Stimulated activated CD4-positive, alpha-beta T cell treated with anti-CD3 and anti-CD28 coated beads, Interleukin-12 subunit alpha, Interleukin-12 subunit beta, amount 100 ng/mL, for 24 hours (primary cell): Measurements from ENCODE around the gene HOMER2.

Experiments
- DNase-seq, 2 experiments: peaks; one replicate each; pipeline ENCODE4 v3.0.0-alpha.2; 2020; ENCODE audit warnings: low read depth in 2 of 2

The HOMER2 gene

DNA sequence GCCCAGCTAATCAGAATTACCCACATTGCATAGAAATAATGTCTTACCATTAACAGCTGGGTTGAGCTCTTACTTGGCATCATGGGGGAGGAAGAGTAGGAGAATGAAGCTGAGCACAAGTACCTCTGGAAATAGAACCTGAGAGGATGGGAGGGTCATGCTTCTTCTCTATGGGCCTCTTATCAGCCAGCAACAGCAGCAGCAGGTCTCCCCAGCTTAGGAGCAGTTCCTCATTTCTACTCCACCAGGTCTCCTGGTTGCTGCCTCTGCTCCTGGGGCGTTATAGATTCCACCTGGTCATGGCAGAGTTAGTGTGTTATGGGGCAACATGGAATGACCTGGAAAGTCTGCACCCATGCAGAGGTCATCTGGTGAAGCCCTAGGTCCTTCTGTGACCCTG lies 150.0 kb downstream of the HOMER2 start:
- DNase-seq: no peak

DNA sequence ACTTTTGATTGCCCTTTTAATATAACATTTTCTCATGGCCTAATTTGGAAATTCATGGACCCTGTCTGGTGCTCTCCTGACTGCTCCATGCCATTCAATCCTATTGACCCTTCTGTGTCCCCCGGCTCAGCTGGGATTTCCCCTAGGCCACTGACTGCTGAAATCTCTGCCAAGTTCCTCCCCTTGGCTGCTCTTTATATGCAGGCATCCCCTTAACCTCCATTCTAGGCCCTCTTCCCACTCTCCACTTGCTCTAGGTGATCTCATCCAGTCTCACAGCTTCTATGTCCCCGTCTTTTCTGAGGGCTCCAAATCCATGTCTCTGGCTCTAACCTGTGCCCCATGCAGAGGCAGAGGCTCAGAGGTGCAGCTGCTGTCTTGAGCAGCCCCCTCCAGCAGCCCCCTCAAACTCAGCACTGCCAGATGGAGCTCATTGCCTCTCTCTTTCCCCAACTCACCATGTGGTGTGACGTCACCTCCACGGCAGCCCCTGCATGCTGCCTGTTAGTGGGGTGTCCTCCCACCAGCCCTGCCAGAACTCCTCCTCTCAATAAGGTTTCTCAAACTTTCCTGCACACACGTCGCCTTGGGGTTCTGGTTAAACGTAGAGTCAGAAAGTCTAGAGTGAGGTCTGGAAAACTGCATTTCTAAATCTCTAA lies 153.2 kb downstream of the HOMER2 start:
- no peak for DNase-seq
